H9 (cell line): Measurements from ENCODE around the gene LRRC39. TPM values are rescaled to one million over a fixed set of nuclear protein-coding genes. Genes with fewer than 3 reads are reported as not detected.

Experiments used
- DNase-seq: peaks from one replicate; pipeline ENCODE4 v3.0.0-alpha.2; 2017
- H2AFZ ChIP-seq: one replicate; pipeline ENCODE4 v1.6.1; 2013; ENCODE audit warnings: mild to moderate bottlenecking, low read length, control low read depth, moderate library complexity
- H2AK5ac ChIP-seq: 2 replicates; pipeline ENCODE4 v1.6.1; 2013; ENCODE audit warnings: low read length, control low read depth, mixed read lengths; ENCODE audit not compliant: insufficient read length
- H2BK120ac ChIP-seq: one replicate; pipeline ENCODE4 v1.6.1; 2013; ENCODE audit warnings: low read depth, mild to moderate bottlenecking, low read length, control low read depth, inconsistent platforms; ENCODE audit not compliant: poor library complexity, severe bottlenecking
- H2BK12ac ChIP-seq: 2 replicates; pipeline ENCODE4 v1.6.1; 2013; ENCODE audit warnings: low read length, control low read depth, mixed read lengths, low read depth; ENCODE audit not compliant: insufficient read length
- H2BK15ac ChIP-seq: 2 replicates; pipeline ENCODE4 v1.6.1; 2013; ENCODE audit warnings: low read depth, low read length, control low read depth
- H2BK20ac ChIP-seq: one replicate; pipeline ENCODE4 v1.6.1; 2013; ENCODE audit warnings: low read depth, mild to moderate bottlenecking, low read length, control low read depth, inconsistent platforms; ENCODE audit not compliant: poor library complexity, severe bottlenecking
- H2BK5ac ChIP-seq: 2 replicates; pipeline ENCODE4 v1.6.1; 2013; ENCODE audit warnings: low read length, control low read depth, mixed read lengths; ENCODE audit not compliant: insufficient read length
- H3K14ac ChIP-seq: 2 replicates; pipeline ENCODE4 v1.6.1; 2013; ENCODE audit warnings: low read length, control low read depth; ENCODE audit not compliant: insufficient read depth
- H3K18ac ChIP-seq: 2 replicates; pipeline ENCODE4 v1.6.1; 2013; ENCODE audit warnings: low read depth, mild to moderate bottlenecking, mixed read lengths, low read length, control low read depth; ENCODE audit not compliant: insufficient read length
- H3K23ac ChIP-seq: 2 replicates; pipeline ENCODE4 v1.6.1; 2013; ENCODE audit warnings: low read length, control low read depth, mixed read lengths, low read depth; ENCODE audit not compliant: insufficient read length
- H3K23me2 ChIP-seq: 2 replicates; pipeline ENCODE4 v1.6.1; 2013; ENCODE audit warnings: low read depth, mild to moderate bottlenecking, mixed read lengths, low read length, control low read depth; ENCODE audit not compliant: insufficient read length, poor library complexity, severe bottlenecking
- H3K27ac ChIP-seq: 2 replicates; pipeline ENCODE4 v1.5.1; 2013; ENCODE audit warnings: low read length, control low read depth, mixed read lengths, low read depth; ENCODE audit not compliant: insufficient read length
- H3K27me3 ChIP-seq: 2 replicates; pipeline ENCODE4 v1.6.1; 2013; ENCODE audit warnings: low read length, control low read depth, inconsistent platforms; ENCODE audit not compliant: insufficient read depth
- H3K4ac ChIP-seq: 2 replicates; pipeline ENCODE4 v1.6.1; 2013; ENCODE audit warnings: low read depth, mild to moderate bottlenecking, control low read depth, inconsistent platforms, low read length, moderate library complexity
- H3K4me1 ChIP-seq: 2 replicates; pipeline ENCODE4 v1.6.1; 2013; ENCODE audit warnings: low read length, control low read depth, inconsistent platforms; ENCODE audit not compliant: insufficient read depth
- H3K4me2 ChIP-seq: 2 replicates; pipeline ENCODE4 v1.6.1; 2013; ENCODE audit warnings: low read length, control low read depth, mixed read lengths; ENCODE audit not compliant: insufficient read length, insufficient read depth
- H3K56ac ChIP-seq: 2 replicates; pipeline ENCODE4 v1.6.1; 2013; ENCODE audit warnings: low read depth, mild to moderate bottlenecking, mixed read lengths, low read length, control low read depth; ENCODE audit not compliant: insufficient read length
- H3K79me1 ChIP-seq: 2 replicates; pipeline ENCODE4 v1.6.1; 2013; ENCODE audit warnings: low read depth, mild to moderate bottlenecking, moderate library complexity, low read length, control low read depth, inconsistent platforms; ENCODE audit not compliant: insufficient read depth, poor library complexity, severe bottlenecking
- H3K79me2 ChIP-seq: 2 replicates; pipeline ENCODE4 v1.6.1; 2013; ENCODE audit warnings: low read length, control low read depth, inconsistent platforms; ENCODE audit not compliant: insufficient read depth
- H3K9ac ChIP-seq: 2 replicates; pipeline ENCODE4 v1.6.1; 2013; ENCODE audit warnings: low read length, control low read depth, mixed read lengths; ENCODE audit not compliant: insufficient read length; ENCODE audit errors: extremely low read depth
- H3K9me3 ChIP-seq: one replicate; pipeline ENCODE4 v1.6.1; 2013; ENCODE audit warnings: low read depth, low read length, inconsistent platforms; ENCODE audit not compliant: control insufficient read depth
- H3T11ph ChIP-seq: one replicate; pipeline ENCODE4 v1.6.1; 2013; ENCODE audit warnings: mild to moderate bottlenecking, low read length, control low read depth, inconsistent platforms
- H4K20me1 ChIP-seq: one replicate; pipeline ENCODE4 v1.6.1; 2013; ENCODE audit not compliant: control insufficient read depth, insufficient read length, insufficient read depth
- H4K5ac ChIP-seq: 2 replicates; pipeline ENCODE4 v1.6.1; 2013; ENCODE audit warnings: low read depth, mild to moderate bottlenecking, mixed read lengths, low read length, control low read depth; ENCODE audit not compliant: insufficient read length
- H4K8ac ChIP-seq: replicated peaks from 2 replicates; pipeline ENCODE4 v1.6.1; 2013; ENCODE audit warnings: low read length, control low read depth, mixed read lengths, low read depth; ENCODE audit not compliant: insufficient read length
- H4K91ac ChIP-seq: 2 replicates; pipeline ENCODE4 v1.6.1; 2013; ENCODE audit warnings: low read depth, mild to moderate bottlenecking, moderate library complexity, mixed read lengths, low read length, control low read depth; ENCODE audit not compliant: insufficient read length
- H3K27ac Mint-ChIP-seq, 3 experiments: 2 replicates in 2 of 3; 3 replicates in 1 of 3; pipeline ENCODE4 v1.8.0; 2020 to 2021; ENCODE audit warnings: mixed read lengths in 3 of 3, mild to moderate bottlenecking in 1 of 3, moderate library complexity in 1 of 3
- H3K27me3 Mint-ChIP-seq: 2 replicates; pipeline ENCODE4 v1.8.0; 2021; ENCODE audit warnings: low read depth, mild to moderate bottlenecking, moderate library complexity, mixed read lengths
- H3K36me3 Mint-ChIP-seq, 3 experiments: 2 replicates in 2 of 3; 3 replicates in 1 of 3; pipeline ENCODE4 v1.8.0; 2020 to 2021; ENCODE audit warnings: low read depth in 3 of 3, mixed read lengths in 3 of 3; ENCODE audit not compliant: insufficient read depth in 1 of 3
- H3K4me1 Mint-ChIP-seq, 2 experiments: 2 replicates each; pipeline ENCODE4 v1.8.0; 2020; ENCODE audit warnings: mixed read lengths in 2 of 2
- H3K4me3 Mint-ChIP-seq, 2 experiments: 2 replicates in 1 of 2; 3 replicates in 1 of 2; pipeline ENCODE4 v1.8.0; 2020 to 2021; ENCODE audit warnings: mild to moderate bottlenecking in 2 of 2, mixed read lengths in 2 of 2, moderate library complexity in 1 of 2
- H3K9me3 Mint-ChIP-seq, 2 experiments: 2 replicates in 1 of 2; 3 replicates in 1 of 2; pipeline ENCODE4 v1.8.0; 2020; ENCODE audit warnings: mild to moderate bottlenecking in 2 of 2, mixed read lengths in 2 of 2, moderate library complexity in 1 of 2
- CTCF ChIP-seq: fragments of 200-600 bp; sonication (generic); conservative IDR thresholded peaks from 3 replicates; pipeline ENCODE4 v1.8.0; 2021; ENCODE audit warnings: antibody characterized with exemption, mild to moderate bottlenecking
- WGBS: extraction: QIAGEN DNeasy Blood & Tissue Kit; methylation state at CpG from one replicate; pipeline ENCODE4 v1.1.7; 2013; ENCODE audit warnings: missing lambda C conversion rate, low lambda C conversion rate, mixed read lengths; ENCODE audit not compliant: insufficient read length; ENCODE audit errors: extremely low coverage; 5-methylcytosine and 5-hydroxymethylcytosine counted together
- total RNA-seq: library from RNA; stranded (reverse); gene quantifications from 2 replicates; pipeline ENCODE4 v1.2.1, GENCODE V29; 2021

LRRC39 gene
- total RNA-seq, 1 experiment from 2014 or later: 0.37 TPM

- H2BK20ac ChIP-seq: no peak overlapping the region
- H3K4me1 ChIP-seq: peaks cover 3% of the 10 kb centered on the region; the same call in 1 of the 2 replicates
- H3K27me3 ChIP-seq: no peaks in the 10 kb centered on the region
- no peak overlapping the region for H3K23ac ChIP-seq
- Mint-ChIP-seq H3K36me3 (peaks cover 0 to 11% (median 7%) of the 10 kb centered on the region in 3 experiments; a peak in 4 of 7 replicates), H3K27ac (no peak overlapping the region), H3K4me3 (no peak overlapping the region), H3K27me3 (no peaks in the 10 kb centered on the region), H3K9me3 (no peaks in the 10 kb centered on the region), H3K4me1 (peaks cover 7 to 8% of the 10 kb centered on the region in 2 experiments)
- no peak for DNase-seq
- no peaks in the 10 kb centered on the region; the same call in 1 of the 2 replicates for H3K79me2 ChIP-seq
- H3K14ac ChIP-seq: no peak overlapping the region
- H3K9me3 ChIP-seq: no peaks in the 10 kb centered on the region
- H3K4me2 ChIP-seq: no peak overlapping the region
- H3K27ac ChIP-seq: no peak overlapping the region
- H2BK5ac ChIP-seq: no peak overlapping the region
- H2BK120ac ChIP-seq: no peak overlapping the region
- no peak overlapping the region for H3T11ph ChIP-seq
- no peak overlapping the region for H4K91ac ChIP-seq
- H2BK15ac ChIP-seq: no peak overlapping the region
- H3K4ac ChIP-seq: no peak overlapping the region
- no peak overlapping the region for H3K9ac ChIP-seq
- no peaks in the 10 kb centered on the region for H3K79me1 ChIP-seq
- no peak overlapping the region for H3K18ac ChIP-seq
- H2BK12ac ChIP-seq: no peak overlapping the region
- no peak overlapping the region for H2AK5ac ChIP-seq
- no peaks in the 10 kb centered on the region for H3K23me2 ChIP-seq
- H3K56ac ChIP-seq: no peak overlapping the region
- H2AFZ ChIP-seq: no peak overlapping the region
- no CpG with 5 or more reads among the region's 4 CpGs for WGBS
- no peak for TF ChIP-seq CTCF
- no peak overlapping the region for H4K8ac ChIP-seq
- H4K5ac ChIP-seq: no peak overlapping the region
- H4K20me1 ChIP-seq: no peaks in the 10 kb centered on the region
Observed at GRCh38 chr1:100152271-100152670, 25.8 kb downstream of the LRRC39 start.
